Measurements from ENCODE around the gene GRN. TPM values are rescaled to one million over a fixed set of nuclear protein-coding genes. Genes with fewer than 3 reads are reported as not detected.

Gene GRN
- total RNA-seq: 10 to 100 TPM; 72.4 to 73.4 TPM

DNA sequence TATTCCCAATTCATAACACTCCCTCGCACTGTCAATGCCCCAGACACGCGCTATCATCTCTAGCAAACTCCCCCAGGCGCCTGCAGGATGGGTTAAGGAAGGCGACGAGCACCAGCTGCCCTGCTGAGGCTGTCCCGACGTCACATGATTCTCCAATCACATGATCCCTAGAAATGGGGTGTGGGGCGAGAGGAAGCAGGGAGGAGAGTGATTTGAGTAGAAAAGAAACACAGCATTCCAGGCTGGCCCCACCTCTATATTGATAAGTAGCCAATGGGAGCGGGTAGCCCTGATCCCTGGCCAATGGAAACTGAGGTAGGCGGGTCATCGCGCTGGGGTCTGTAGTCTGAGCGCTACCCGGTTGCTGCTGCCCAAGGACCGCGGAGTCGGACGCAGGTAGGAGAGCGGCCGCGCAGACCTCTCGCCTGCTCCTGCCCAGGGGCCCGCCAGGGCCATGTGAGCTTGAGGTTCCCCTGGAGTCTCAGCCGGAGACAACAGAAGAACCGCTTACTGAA is at the start of gene GRN:
GRN (plus strand) TSS at position 364 of the 515 bp plus-strand sequence. CDS start 3,863 bp downstream, outside the sequence.

DNA sequence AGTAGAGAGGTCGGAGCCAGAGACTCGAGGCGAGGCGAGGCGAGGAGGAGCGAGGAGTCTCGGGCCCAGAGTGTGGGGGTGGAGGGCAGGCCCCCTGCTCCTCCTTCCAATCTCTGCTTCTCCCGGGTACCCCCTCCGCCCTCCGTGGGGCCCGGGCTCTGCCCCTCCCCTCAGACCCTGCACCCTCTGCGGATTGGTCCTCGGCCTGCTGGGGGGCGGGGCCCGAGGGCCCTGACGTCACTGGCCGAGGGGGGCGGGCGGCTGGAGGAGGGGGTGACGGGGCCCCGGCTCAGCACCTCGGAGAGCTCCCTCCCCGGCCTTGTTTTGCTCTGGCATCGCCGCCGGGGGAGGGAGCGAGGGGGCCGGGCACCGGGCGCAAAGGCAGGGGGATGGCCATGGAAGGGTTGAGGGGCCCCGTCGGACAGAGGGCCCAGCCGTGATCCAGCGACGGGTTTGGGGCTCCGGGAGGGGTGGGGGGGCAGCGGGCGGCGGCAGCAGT is 36.7 kb upstream of the GRN start, which contains the start of gene RUNDC3A:
RUNDC3A (plus strand) TSS at position 282 of the 499 bp plus-strand sequence. CDS start 232 bp downstream, outside the sequence.

DNA sequence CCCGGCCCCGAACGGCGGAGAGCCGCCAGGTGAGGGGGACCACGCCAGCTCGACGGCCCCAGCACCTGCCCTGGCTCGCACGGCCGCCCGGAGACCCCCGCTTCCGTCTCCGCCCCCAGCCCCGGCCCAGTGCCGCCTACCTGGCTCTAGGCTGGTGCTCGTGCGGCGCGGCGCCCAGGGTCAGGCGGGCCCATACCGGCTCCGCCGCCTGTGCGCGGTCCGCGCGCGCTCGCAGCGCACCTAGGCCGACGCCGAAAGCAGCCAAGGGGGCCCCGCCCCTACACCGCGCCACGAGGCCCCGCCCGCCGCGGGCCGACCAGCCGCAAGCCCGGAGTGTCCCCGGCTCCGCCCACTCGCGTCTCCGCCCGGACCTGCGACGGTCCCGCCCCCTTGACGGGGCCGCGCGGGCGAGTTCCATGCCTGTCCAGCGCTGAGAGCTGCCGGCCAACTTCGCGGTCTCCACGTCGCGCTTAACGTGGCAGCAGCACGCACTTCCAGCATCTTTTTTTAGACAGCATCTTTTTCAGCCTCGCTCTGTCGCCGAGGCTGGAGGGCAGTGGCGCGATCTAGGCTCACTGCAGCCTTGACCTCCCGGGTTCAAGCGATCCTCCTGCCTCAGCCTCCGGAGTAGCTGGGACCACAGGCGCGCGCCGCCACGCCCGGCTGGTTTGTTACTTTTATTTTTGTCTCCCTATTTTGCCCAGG is 20.4 kb upstream of the GRN start, which contains the start of gene SLC25A39:
SLC25A39 (minus strand) TSS at position 253 of the 705 bp plus-strand sequence. CDS start 1,261 bp downstream, outside the sequence.

DNA sequence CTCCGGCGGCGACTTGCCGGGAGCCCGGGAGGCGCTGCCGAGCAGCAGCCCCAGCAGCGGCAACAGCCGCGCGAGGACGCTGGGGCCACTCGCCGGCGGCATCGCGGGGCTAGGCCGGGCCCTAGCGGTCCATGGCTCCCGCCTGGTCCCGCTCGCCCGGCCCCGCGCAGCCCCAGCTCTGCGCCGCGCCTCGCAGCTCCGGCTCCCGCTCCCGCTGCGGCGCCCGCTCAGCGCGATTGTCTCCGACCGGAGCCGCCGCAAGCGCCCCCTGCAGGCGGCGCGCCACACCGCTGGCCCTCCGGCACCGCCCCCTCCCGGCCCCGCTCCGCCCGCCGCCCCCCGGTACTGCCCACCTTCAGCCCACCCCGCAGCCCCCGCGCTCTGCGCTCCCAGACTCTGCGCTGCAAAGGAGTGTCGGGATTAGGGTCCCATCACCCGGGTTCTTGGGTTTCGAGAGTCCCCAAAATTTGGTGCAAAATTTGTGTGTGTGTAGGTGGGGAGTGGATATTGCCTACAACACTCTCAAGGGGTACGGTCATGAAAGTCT is 18.6 kb downstream of the GRN start, which contains the start of gene FAM171A2:
FAM171A2 (minus strand) TSS at position 241 of the 547 bp plus-strand sequence; CDS start at position 102, 139 bp downstream.

DNA sequence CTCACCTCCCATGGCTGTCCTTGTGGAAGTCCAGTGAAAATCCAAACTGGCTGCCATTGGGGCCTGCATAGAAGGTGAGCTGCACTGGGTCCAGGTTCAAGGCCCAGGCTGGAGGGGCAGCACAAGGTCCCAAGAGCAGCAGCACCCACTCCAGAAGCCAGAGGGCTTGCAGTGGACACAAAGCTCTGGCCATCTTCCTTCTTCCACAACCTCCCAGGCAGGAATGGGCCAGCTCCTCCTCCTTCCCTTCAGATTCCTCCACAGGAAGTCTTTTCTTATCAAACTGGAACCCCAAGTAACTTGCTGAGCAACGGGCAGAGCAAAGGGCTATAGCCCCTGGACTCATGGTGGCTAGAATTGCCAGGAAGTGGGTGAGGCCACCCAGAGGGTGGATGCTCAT is 44.2 kb downstream of the GRN start, which contains the start of gene ITGA2B:
ITGA2B (minus strand) TSS at position 369 of the 400 bp plus-strand sequence; CDS start at position 193, 176 bp downstream.

Other genes starting within 250 kb of the GRN start
- 10 to 100 TPM; 49.0 to 51.0 TPM for gene HDAC5, start 221.7 kb upstream of the GRN start, total RNA-seq
- gene HROB, start 203.4 kb upstream of the GRN start, total RNA-seq: 10 to 100 TPM; 11.2 to 11.9 TPM
- gene ASB16, start 174.6 kb upstream of the GRN start, total RNA-seq: under 1 TPM in 1 of 2 experiments, not detected in 1; 0.23 TPM
- gene TMUB2, start 158.3 kb upstream of the GRN start, total RNA-seq: 10 to 100 TPM; 31.5 to 35.2 TPM
- 100 to 1,000 TPM; 108 to 113 TPM for gene ATXN7L3, start 145.4 kb upstream of the GRN start, total RNA-seq
- gene UBTF, start 125.6 kb upstream of the GRN start, total RNA-seq: 100 to 1,000 TPM; 170 to 171 TPM
- not detected for gene SLC4A1, start 77.2 kb upstream of the GRN start, total RNA-seq
- under 1 TPM; 0.05 to 0.07 TPM for gene RUNDC3A, start 36.7 kb upstream of the GRN start, total RNA-seq
- 10 to 100 TPM; 94.2 to 95.0 TPM for gene SLC25A39, start 20.5 kb upstream of the GRN start, total RNA-seq
- gene FAM171A2, start 18.6 kb downstream of the GRN start, total RNA-seq: under 1 TPM; 0.15 to 0.19 TPM
- under 1 TPM; 0.40 to 0.65 TPM for gene ITGA2B, start 44.3 kb downstream of the GRN start, total RNA-seq
- gene GPATCH8, start 158.1 kb downstream of the GRN start, total RNA-seq: 10 to 100 TPM; 41.7 to 47.5 TPM
- gene FZD2, start 212.2 kb downstream of the GRN start, total RNA-seq: not detected

Data from activated naive CD4-positive, alpha-beta T cell treated with anti-CD3 and anti-CD28 coated beads, Interleukin-2, amount 10 ng/mL, durations not matched to agents 5 hours and 36 hours (primary cell).